ENCODE data around the gene CDC20. TPM values are rescaled to one million over a fixed set of nuclear protein-coding genes. Genes with fewer than 3 reads are reported as not detected.

Gene CDC20
- total and polyA plus RNA-seq, 2 of the 4 experiments (the other 2 are of a cell fraction) = 103 to 107 TPM

DNA sequence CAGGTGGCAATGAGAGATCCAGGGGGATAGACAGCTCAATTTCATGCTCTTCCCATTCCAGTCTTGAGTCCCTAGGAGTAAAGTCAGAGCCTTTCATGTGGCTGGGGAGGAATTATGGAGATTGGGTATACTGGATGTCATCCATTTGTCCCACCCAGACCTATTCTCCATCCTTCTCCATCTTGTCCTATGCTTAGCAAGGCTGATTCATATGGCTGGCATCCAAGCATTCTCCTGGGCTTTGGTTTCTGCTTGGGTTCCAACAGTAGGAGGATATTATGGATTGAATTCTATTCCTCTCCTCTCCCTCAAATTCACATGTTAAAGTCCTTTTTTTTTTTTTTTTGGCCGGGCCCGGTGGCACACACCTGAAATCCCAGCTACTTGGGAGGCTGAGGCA lies 3.8 kb upstream of the CDC20 start:
- Histone ChIP-seq H3K4me2 (ENCODE audit: low read depth, low read length) (no peak overlapping the region), H3K18ac (ENCODE audit: low read depth, low read length) (no peak overlapping the region), H3K14ac (replicated peaks; ENCODE audit: low read depth, low read length) (no peak overlapping the region), H2AK5ac (ENCODE audit: low read depth, low read length) (peak overlapping the region; percentile 62; the same call in 1 of the 2 replicates), H4K8ac (ENCODE audit: low read depth in 2 of 2, low read length in 2 of 2) (peak overlapping the region in 1 of 2 experiments; percentile 17; a peak in 1 of 4 replicates), H3K4ac (ENCODE audit: low read depth, low read length) (peak overlapping the region; percentile 24; the same call in 1 of the 2 replicates), H3K9me1 (ENCODE audit: insufficient read depth, low read length) (peaks cover 5% of the 10 kb centered on the region), H2AK9ac (replicated peaks; ENCODE audit: low read depth, low read length, poor library complexity) (peak overlapping the region; percentile 75), H3K36me3 (ENCODE audit: control insufficient read depth, insufficient read depth, low read length) (no peaks in the 10 kb centered on the region), H2AFZ (replicated peaks; ENCODE audit: low read length, poor library complexity) (peak overlapping the region; percentile 25), H2BK20ac (ENCODE audit: low read depth, low read length) (peak overlapping the region; percentile 36; the same call in 1 of the 2 replicates), H2BK15ac (ENCODE audit: low read depth, low read length) (peak overlapping the region; percentile 71; the same call in 1 of the 3 replicates), H2BK5ac (ENCODE audit: low read depth, low read length, poor library complexity, severe bottlenecking) (no peak overlapping the region), H3K4me1 (ENCODE audit: control insufficient read depth, insufficient read depth, low read length) (peaks cover 12% of the 10 kb centered on the region), H3K9me3 (ENCODE audit: control insufficient read depth, insufficient read depth, low read length) (no peaks in the 10 kb centered on the region), H4K5ac (ENCODE audit: low read depth, low read length) (no peak overlapping the region), H3K79me1 (ENCODE audit: low read depth in 1 of 2, low read length in 2 of 2) (peaks cover 0 to 8% of the 10 kb centered on the region in 2 experiments; a peak in 2 of 4 replicates), H4K20me1 (ENCODE audit: insufficient read depth, low read length) (peaks cover 3% of the 10 kb centered on the region; the same call in 1 of the 2 replicates), H2BK120ac (ENCODE audit: low read depth, low read length) (no peak overlapping the region), H3K23ac (ENCODE audit: low read depth, low read length) (no peak overlapping the region), H3K27ac (ENCODE audit: insufficient read depth, low read length) (no peak overlapping the region), H3K9ac (ENCODE audit: low read depth, low read length) (no peak overlapping the region), H3K27me3 (ENCODE audit: control insufficient read depth, insufficient read depth, low read length) (no peaks in the 10 kb centered on the region), H4K91ac (ENCODE audit: insufficient read depth, low read depth, low read length) (peak overlapping the region; percentile 17; the same call in 1 of the 2 replicates), H3K4me3 (ENCODE audit: insufficient read depth, low read depth, low read length) (no peak overlapping the region), H3K56ac (ENCODE audit: extremely low read depth, insufficient read depth, low read length) (no peak overlapping the region)
- intact Hi-C loops (cut with micrococcal nuclease) (no loop called here), in situ Hi-C loops (cut with MboI; ENCODE audit: low sequenced_read_pairs) (loop anchor here (10.0 kb wide), 1 partner anchor 120 kb away; no protein-coding TSS in a partner anchor), dilution Hi-C loops (cut with HindIII; ENCODE audit: low sequenced_read_pairs, unreplicated experiment) (no loop called here)
- WGBS, 2 experiments (ENCODE audit: extremely low coverage in 2 of 2, insufficient read length in 1 of 2) = no CpG with 5 or more reads among the region's 2 CpGs
- TF ChIP-seq, protein P1, sequence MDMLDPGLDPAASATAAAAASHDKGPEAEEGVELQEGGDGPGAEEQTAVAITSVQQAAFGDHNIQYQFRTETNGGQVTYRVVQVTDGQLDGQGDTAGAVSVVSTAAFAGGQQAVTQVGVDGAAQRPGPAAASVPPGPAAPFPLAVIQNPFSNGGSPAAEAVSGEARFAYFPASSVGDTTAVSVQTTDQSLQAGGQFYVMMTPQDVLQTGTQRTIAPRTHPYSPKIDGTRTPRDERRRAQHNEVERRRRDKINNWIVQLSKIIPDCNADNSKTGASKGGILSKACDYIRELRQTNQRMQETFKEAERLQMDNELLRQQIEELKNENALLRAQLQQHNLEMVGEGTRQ (IDR thresholded peaks at IDR 0.05; ENCODE audit: low read depth, low read length) = no peak
- TF ChIP-seq RCOR1 (IDR thresholded peaks at IDR 0.05; ENCODE audit: insufficient replicate concordance, low read length) = no peak
- TF ChIP-seq SMC3 (IDR thresholded peaks at IDR 0.05; ENCODE audit: low read depth, low read length) = no peak
- TF ChIP-seq MAFK (IDR thresholded peaks at IDR 0.05; ENCODE audit: low read depth, low read length) = no peak
- TF ChIP-seq POLR2A (IDR thresholded peaks at IDR 0.05; ENCODE audit: low read depth, low read length) = no peak
- no peak for TF ChIP-seq BHLHE40 (IDR thresholded peaks at IDR 0.05; ENCODE audit: low read depth, low read length)
- TF ChIP-seq NFE2L2 (IDR thresholded peaks at IDR 0.05; ENCODE audit: low read depth, low read length) = no peak
- no peak for TF ChIP-seq RAD21 (IDR thresholded peaks at IDR 0.05; ENCODE audit: low read length)
- no peak for TF ChIP-seq MXI1 (IDR thresholded peaks at IDR 0.05; ENCODE audit: borderline replicate concordance, low read depth, low read length)
- TF ChIP-seq, protein P2, sequence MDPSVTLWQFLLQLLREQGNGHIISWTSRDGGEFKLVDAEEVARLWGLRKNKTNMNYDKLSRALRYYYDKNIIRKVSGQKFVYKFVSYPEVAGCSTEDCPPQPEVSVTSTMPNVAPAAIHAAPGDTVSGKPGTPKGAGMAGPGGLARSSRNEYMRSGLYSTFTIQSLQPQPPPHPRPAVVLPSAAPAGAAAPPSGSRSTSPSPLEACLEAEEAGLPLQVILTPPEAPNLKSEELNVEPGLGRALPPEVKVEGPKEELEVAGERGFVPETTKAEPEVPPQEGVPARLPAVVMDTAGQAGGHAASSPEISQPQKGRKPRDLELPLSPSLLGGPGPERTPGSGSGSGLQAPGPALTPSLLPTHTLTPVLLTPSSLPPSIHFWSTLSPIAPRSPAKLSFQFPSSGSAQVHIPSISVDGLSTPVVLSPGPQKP (IDR thresholded peaks at IDR 0.05; ENCODE audit: borderline replicate concordance, low read depth, low read length) = no peak
- no peak for TF ChIP-seq RFX5 (IDR thresholded peaks at IDR 0.05; ENCODE audit: low read depth, low read length)
- TF ChIP-seq MAZ (IDR thresholded peaks at IDR 0.05; ENCODE audit: borderline replicate concordance, low read depth, low read length) = no peak
- no peak for TF ChIP-seq CHD1 (IDR thresholded peaks at IDR 0.05; ENCODE audit: low read depth, low read length)
- ATAC-seq (ENCODE audit: low read depth) (no peak), DNase-seq (peak; percentile 48)
- BruUV-seq (replicated peaks) = no TSS peak
- CTCF ChIA-PET = no interaction called here
- POLR2A ChIA-PET (ENCODE audit: unreplicated experiment) = no interaction called here

Measured in IMR-90 (cell line).